Endothelial cell of umbilical vein (primary cell): ENCODE data around the gene RNF138. TPM values are rescaled to one million over a fixed set of nuclear protein-coding genes. Genes with fewer than 3 reads are reported as not detected.
A peak's percentile ranks its signal among the peaks of the same experiment; 100 is the strongest.

ENCODE experiments used
- BruUV-seq: library from RNA; stranded (reverse); fragments of 400-500 nt; replicated peaks from 2 replicates; lab custom pipeline; 2021; lab: Mats Ljungman, UMichigan
- CTCF ChIA-PET: fragments of 300-600, 350-600 bp; sonication (Branson Sonifier 250); formaldehyde crosslinking; loops from one replicate; lab custom pipeline; 2021; ENCODE audit warnings: antibody characterized with exemption, inconsistent platforms; lab: Charles Lee
- POLR2A ChIA-PET: fragments of 300-600, 350-600 bp; sonication (Branson Sonifier 250); formaldehyde crosslinking; loops from one replicate; lab custom pipeline; 2021; ENCODE audit warnings: antibody characterized with exemption, inconsistent platforms; lab: Charles Lee
- DNase-seq: peaks from one replicate; pipeline ENCODE4 v3.0.0-alpha.2; 2011; ENCODE audit warnings: low read depth, low spot score
- FAIRE-seq: peaks from 2 replicates; lab custom pipeline; 2011; peaks lifted over from hg19 to GRCh38; lab: Jason Lieb, UNC
- H2AFZ ChIP-seq: 2 replicates; pipeline ENCODE4 v1.6.0; 2012; ENCODE audit warnings: low read depth, low read length, control low read depth, inconsistent platforms
- H3K27ac ChIP-seq: 2 replicates; pipeline ENCODE4 v1.5.1; 2011; ENCODE audit warnings: low read depth, mild to moderate bottlenecking, control low read depth, low read length, moderate library complexity; ENCODE audit not compliant: insufficient read depth
- H3K27me3 ChIP-seq, 2 experiments: 2 replicates each; pipeline versions ENCODE4 v1.6.0 to v1.6.1; 2011; ENCODE audit warnings: low read length in 2 of 2, mixed read lengths in 1 of 2; ENCODE audit not compliant: control insufficient read depth in 2 of 2, insufficient read depth in 2 of 2
- H3K36me3 ChIP-seq, 2 experiments: 2 replicates in 1 of 2; 3 replicates in 1 of 2; pipeline ENCODE4 v1.5.1; 2011; ENCODE audit warnings: low read length in 2 of 2, mild to moderate bottlenecking in 1 of 2, moderate library complexity in 1 of 2; ENCODE audit not compliant: control insufficient read depth in 2 of 2, insufficient read depth in 2 of 2; ENCODE audit errors: extremely low read depth in 1 of 2
- H3K4me1 ChIP-seq: 3 replicates; pipeline ENCODE4 v1.5.1; 2011; ENCODE audit warnings: mild to moderate bottlenecking, low read length; ENCODE audit not compliant: control insufficient read depth, insufficient read depth; ENCODE audit errors: extremely low read depth
- H3K4me2 ChIP-seq: 2 replicates; pipeline ENCODE4 v1.6.1; 2011; ENCODE audit warnings: low read length, control low read depth, mixed read lengths; ENCODE audit not compliant: insufficient read depth
- H3K4me3 ChIP-seq, 3 experiments: fragments of 200-600 bp in 1 of 3; sonication (generic), shearing (Covaris generic) in 1 of 3; replicated peaks in 1 of 3; 2 replicates each; pipeline ENCODE4 v1.5.1; 2011 to 2016; ENCODE audit warnings: control low read depth in 3 of 3, low read length in 3 of 3, mild to moderate bottlenecking in 2 of 3, inconsistent platforms in 1 of 3, low read depth in 1 of 3, moderate library complexity in 1 of 3; ENCODE audit not compliant: insufficient read depth in 1 of 3
- H3K79me2 ChIP-seq: 2 replicates; pipeline ENCODE4 v1.6.0; 2012; ENCODE audit warnings: low read length, inconsistent platforms; ENCODE audit not compliant: control insufficient read depth, insufficient read depth
- H3K9ac ChIP-seq: replicated peaks from 2 replicates; pipeline ENCODE3; 2011; ENCODE audit warnings: low read length, control low read depth; ENCODE audit not compliant: insufficient read depth; ENCODE audit errors: extremely low read depth
- H3K9me1 ChIP-seq: replicated peaks from 3 replicates; pipeline ENCODE4 v1.6.0; 2011; ENCODE audit warnings: mild to moderate bottlenecking, low read length; ENCODE audit not compliant: control insufficient read depth, insufficient read depth; ENCODE audit errors: extremely low read depth
- H3K9me3 ChIP-seq: replicated peaks from 2 replicates; pipeline ENCODE4 v1.5.1; 2012; ENCODE audit warnings: low read length, inconsistent platforms; ENCODE audit not compliant: control insufficient read depth, insufficient read depth
- H4K20me1 ChIP-seq: replicated peaks from 2 replicates; pipeline ENCODE3; 2011; ENCODE audit warnings: mild to moderate bottlenecking, low read length; ENCODE audit not compliant: control insufficient read depth, insufficient read depth; ENCODE audit errors: extremely low read depth
- CTCF ChIP-seq, 2 donors: IDR thresholded peaks; 1 replicate in 1 of 2; 2 replicates in 1 of 2; pipeline ENCODE4 v1.5.1; 2011; ENCODE audit warnings: low read length in 2 of 2, mild to moderate bottlenecking in 2 of 2, moderate library complexity in 2 of 2, control low read depth in 1 of 2, inconsistent platforms in 1 of 2, low read depth in 1 of 2; ENCODE audit not compliant: insufficient read depth in 1 of 2; ENCODE audit errors: extremely low read depth in 1 of 2
- EZH2 ChIP-seq: IDR thresholded peaks from 2 replicates; pipeline ENCODE4 v1.6.1; 2012; ENCODE audit warnings: borderline replicate concordance, low read depth, mild to moderate bottlenecking, moderate library complexity, low read length, inconsistent platforms; ENCODE audit not compliant: severe bottlenecking
- FOS ChIP-seq: IDR thresholded peaks from 2 replicates; pipeline ENCODE4 v1.6.1; 2011; ENCODE audit warnings: mild to moderate bottlenecking, low read length, moderate library complexity, borderline replicate concordance; ENCODE audit not compliant: insufficient read depth
- GATA2 ChIP-seq: IDR thresholded peaks from 2 replicates; pipeline ENCODE4 v1.7.0; 2011; ENCODE audit warnings: low read depth, mild to moderate bottlenecking, moderate library complexity, mixed read lengths, low read length; ENCODE audit not compliant: insufficient read length, insufficient read depth
- JUN ChIP-seq: IDR thresholded peaks from 2 replicates; pipeline ENCODE4 v1.6.1; 2011; ENCODE audit warnings: borderline replicate concordance, low read depth; ENCODE audit not compliant: insufficient read length, insufficient read depth
- MAX ChIP-seq: IDR thresholded peaks from 2 replicates; pipeline ENCODE4 v1.6.1; 2011; ENCODE audit not compliant: insufficient read depth, insufficient read length
- MYC ChIP-seq: IDR thresholded peaks from one replicate; pipeline ENCODE4 v1.6.1; 2011; ENCODE audit warnings: mild to moderate bottlenecking, low read depth, low read length
- POLR2A ChIP-seq: IDR thresholded peaks from 2 replicates; pipeline ENCODE4 v1.6.1; 2012; ENCODE audit warnings: low read depth, mild to moderate bottlenecking, control low read depth, low read length
- POLR2AphosphoS5 ChIP-seq: IDR thresholded peaks from 2 replicates; pipeline ENCODE4 v1.6.1; 2012; ENCODE audit warnings: low read depth, mild to moderate bottlenecking, control low read depth, low read length, moderate library complexity; ENCODE audit not compliant: insufficient read depth
- dilution Hi-C: fragments of 300-500 bp; cut with MboI; formaldehyde crosslinking; loops from one replicate; pipeline ENCODE4 v1.15.0; 2019; ENCODE audit warnings: low sequenced_read_pairs; ENCODE audit not compliant: extremely low pct_ligation_motif_present
- intact Hi-C: fragments of 100-400 bp; cut with micrococcal nuclease; formaldehyde crosslinking; loops from one replicate; pipeline ENCODE4 v1.10.0; 2022
- polyA plus RNA-seq, 4 experiments: library from polyadenylated mRNA; depleted of rRNA in 3 of 4; stranded (reverse) in 3 of 4; unstranded in 1 of 4; fragments of >200 nt; gene quantifications; 2 replicates each; pipeline versions ENCODE4 v1.2.1 to v1.2.3, GENCODE V29; 2011 to 2012; ENCODE audit warnings: missing spikeins in 1 of 4
- total RNA-seq: library from RNA; stranded (reverse); gene quantifications from 2 replicates; pipeline ENCODE4 v1.2.3, GENCODE V29; 2021

Gene RNF138
- total and polyA plus RNA-seq, 2 donors (not counting 3 experiments of a cell fraction or from before 2014, with no cell fraction given), result 14.7 to 24.6 TPM

- no peaks in the 10 kb centered on the region for H3K27me3 ChIP-seq
- no peak overlapping the region for H3K4me2 ChIP-seq
- BruUV-seq, result no TSS peak
- dilution Hi-C loops (no loop called here), intact Hi-C loops (no loop called here)
- H3K9ac ChIP-seq, result no peak overlapping the region
- DNase-seq (no peak), FAIRE-seq (peak; percentile 57)
- H3K79me2 ChIP-seq, result no peaks in the 10 kb centered on the region
- H3K27ac ChIP-seq, result no peak overlapping the region
- H4K20me1 ChIP-seq, result no peaks in the 10 kb centered on the region
- ChIA-PET POLR2A (no interaction called here), CTCF (interaction anchor here (0.8 to 1.8 kb wide), 4 partner anchors 23 to 109 kb away, joined by 3 to 7 read pairs (median 4); no protein-coding TSS in a partner anchor)
- H3K4me3 ChIP-seq, result no peak overlapping the region
- H2AFZ ChIP-seq, result no peak overlapping the region
- H3K36me3 ChIP-seq, result no peaks in the 10 kb centered on the region
- TF ChIP-seq MAX, result no peak
- no peak for TF ChIP-seq FOS
- peak; percentile 78 for TF ChIP-seq GATA2
- peak; percentile 33 for TF ChIP-seq JUN
- no peaks in the 10 kb centered on the region for H3K9me3 ChIP-seq
- H3K9me1 ChIP-seq, result no peaks in the 10 kb centered on the region
- H3K4me1 ChIP-seq, result peaks cover 4% of the 10 kb centered on the region
Measured at GRCh38 chr18:32049393-32050171, 42.1 kb upstream of the RNF138 start.

- H3K4me3 ChIP-seq, result no peak overlapping the region
- H3K36me3 ChIP-seq, result no peaks in the 10 kb centered on the region
- CTCF ChIA-PET, result interaction anchor here (1.6 kb wide), 1 partner anchor 20 kb away, joined by 3 read pairs; no protein-coding TSS in a partner anchor
- POLR2A ChIA-PET, result no interaction called here
- intact Hi-C loops (no loop called here), dilution Hi-C loops (no loop called here)
- H3K4me2 ChIP-seq, result no peak overlapping the region
- H3K9me1 ChIP-seq, result no peaks in the 10 kb centered on the region
- no peaks in the 10 kb centered on the region for H3K9me3 ChIP-seq
- H3K79me2 ChIP-seq, result no peaks in the 10 kb centered on the region
- H2AFZ ChIP-seq, result no peak overlapping the region
- H3K27ac ChIP-seq, result no peak overlapping the region
- no peaks in the 10 kb centered on the region for H4K20me1 ChIP-seq
- no peak overlapping the region for H3K9ac ChIP-seq
- TF ChIP-seq FOS (no peak), MAX (no peak), MYC (no peak), JUN (no peak), CTCF (IDR thresholded peaks at IDR 0.05; ENCODE audit: extremely low read depth in 1 of 2, insufficient read depth in 1 of 2, low read depth in 1 of 2, low read length in 2 of 2) (no peak), GATA2 (no peak), EZH2 (no peak), POLR2AphosphoS5 (no peak), POLR2A (no peak)
- no peaks in the 10 kb centered on the region for H3K4me1 ChIP-seq
- FAIRE-seq (no peak), DNase-seq (no peak)
- no TSS peak for BruUV-seq
- no peaks in the 10 kb centered on the region for H3K27me3 ChIP-seq
Measured at GRCh38 chr18:32056613-32057358, 34.9 kb upstream of the RNF138 start.
